ENCODE results near the gene IPO7. TPM values are rescaled to one million over a fixed set of nuclear protein-coding genes. Genes with fewer than 3 reads are reported as not detected.

The IPO7 gene
- total RNA-seq, 1 donor from 2014 or later, result 57.5 TPM

GRCh38 chr11:9470765-9471164 lies 86.3 kb downstream of the IPO7 start:
- no peak overlapping the region for H3K4me3 ChIP-seq (ENCODE audit: low read depth, low read length)
- DNase-seq (ENCODE audit: low read depth), result no peak
- TF ChIP-seq, protein P1, sequence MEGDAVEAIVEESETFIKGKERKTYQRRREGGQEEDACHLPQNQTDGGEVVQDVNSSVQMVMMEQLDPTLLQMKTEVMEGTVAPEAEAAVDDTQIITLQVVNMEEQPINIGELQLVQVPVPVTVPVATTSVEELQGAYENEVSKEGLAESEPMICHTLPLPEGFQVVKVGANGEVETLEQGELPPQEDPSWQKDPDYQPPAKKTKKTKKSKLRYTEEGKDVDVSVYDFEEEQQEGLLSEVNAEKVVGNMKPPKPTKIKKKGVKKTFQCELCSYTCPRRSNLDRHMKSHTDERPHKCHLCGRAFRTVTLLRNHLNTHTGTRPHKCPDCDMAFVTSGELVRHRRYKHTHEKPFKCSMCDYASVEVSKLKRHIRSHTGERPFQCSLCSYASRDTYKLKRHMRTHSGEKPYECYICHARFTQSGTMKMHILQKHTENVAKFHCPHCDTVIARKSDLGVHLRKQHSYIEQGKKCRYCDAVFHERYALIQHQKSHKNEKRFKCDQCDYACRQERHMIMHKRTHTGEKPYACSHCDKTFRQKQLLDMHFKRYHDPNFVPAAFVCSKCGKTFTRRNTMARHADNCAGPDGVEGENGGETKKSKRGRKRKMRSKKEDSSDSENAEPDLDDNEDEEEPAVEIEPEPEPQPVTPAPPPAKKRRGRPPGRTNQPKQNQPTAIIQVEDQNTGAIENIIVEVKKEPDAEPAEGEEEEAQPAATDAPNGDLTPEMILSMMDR (conservative IDR thresholded peaks at IDR 0.05; ENCODE audit: low read depth, low read length), result no peak

- TF ChIP-seq, protein P1 (conservative IDR thresholded peaks at IDR 0.05; ENCODE audit: low read depth, low read length), result no peak
- no peak for DNase-seq (ENCODE audit: low read depth)
- no peak overlapping the region for H3K4me3 ChIP-seq (ENCODE audit: low read depth, low read length)
Observed at GRCh38 chr11:9473408-9473807, 89.0 kb downstream of the IPO7 start.

GRCh38 chr11:9479899-9480298 lies 95.4 kb downstream of the IPO7 start:
- TF ChIP-seq, protein P1 (conservative IDR thresholded peaks at IDR 0.05; ENCODE audit: low read depth, low read length), result no peak
- no peak for DNase-seq (ENCODE audit: low read depth)
- no peak overlapping the region for H3K4me3 ChIP-seq (ENCODE audit: low read depth, low read length)

DNA sequence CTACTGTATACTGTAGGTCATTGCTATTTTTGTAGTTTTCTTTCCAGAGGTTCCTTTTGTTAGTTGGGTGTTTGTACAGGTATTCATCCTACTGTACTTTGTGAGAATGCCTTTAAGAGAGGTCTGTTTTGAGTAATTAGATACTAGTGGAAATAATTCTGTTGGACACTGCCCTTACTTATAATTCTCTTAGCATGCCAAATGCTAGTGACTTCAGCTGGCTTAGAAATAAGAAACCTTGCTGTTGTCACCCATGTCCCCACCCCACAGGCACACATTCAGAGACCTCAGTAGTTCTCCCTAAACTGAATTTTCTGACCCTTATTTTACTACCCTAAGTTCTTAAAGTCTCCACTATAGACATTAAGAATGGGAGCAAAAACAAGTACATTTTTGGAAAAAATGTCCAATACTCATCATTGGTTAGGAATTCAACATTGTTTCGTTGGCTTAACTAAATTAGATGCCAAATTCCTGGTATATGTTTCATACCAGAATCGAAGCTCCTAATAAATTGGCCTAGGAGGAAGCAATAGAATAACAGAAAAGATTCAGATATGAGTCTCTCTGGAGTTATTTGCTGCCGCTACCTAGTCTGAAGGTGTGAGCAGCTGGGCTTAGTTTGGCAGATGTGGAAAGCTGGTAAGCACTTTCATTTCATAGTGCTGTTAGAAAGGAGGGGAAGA lies 104.8 kb downstream of the IPO7 start:
- TF ChIP-seq, protein P1 (conservative IDR thresholded peaks at IDR 0.05; ENCODE audit: low read depth, low read length), result no peak
- DNase-seq (ENCODE audit: low read depth), result no peak
- H3K4me3 ChIP-seq (ENCODE audit: low read depth, low read length), result no peak overlapping the region

GRCh38 chr11:9490376-9490775 lies 105.9 kb downstream of the IPO7 start:
- DNase-seq (ENCODE audit: low read depth), result no peak
- no peak overlapping the region for H3K4me3 ChIP-seq (ENCODE audit: low read depth, low read length)
- TF ChIP-seq, protein P1 (conservative IDR thresholded peaks at IDR 0.05; ENCODE audit: low read depth, low read length), result no peak

- DNase-seq (ENCODE audit: low read depth), result no peak
- no peak overlapping the region for H3K4me3 ChIP-seq (ENCODE audit: low read depth, low read length)
- TF ChIP-seq, protein P1 (conservative IDR thresholded peaks at IDR 0.05; ENCODE audit: low read depth, low read length), result no peak
Observed at GRCh38 chr11:9493492-9493891, 109.0 kb downstream of the IPO7 start.

DNA sequence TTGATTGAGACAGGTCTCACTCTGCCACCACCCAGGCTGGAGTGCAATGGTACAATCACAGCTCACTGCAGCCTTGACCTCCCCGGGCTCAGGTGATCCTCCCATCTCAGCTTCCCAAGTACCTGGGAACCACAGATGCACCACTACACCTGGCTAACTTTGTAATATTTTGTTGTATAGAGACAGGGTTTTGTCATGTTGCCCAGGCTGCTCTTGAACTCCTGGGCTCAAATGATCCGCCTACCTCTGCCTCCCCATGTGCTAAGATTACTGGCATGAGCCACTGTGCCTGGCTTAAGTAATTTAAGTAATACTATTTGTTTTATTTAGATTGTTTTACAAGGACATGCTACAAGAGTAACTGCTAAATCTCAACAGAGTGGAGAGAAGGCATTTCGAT lies 109.9 kb downstream of the IPO7 start:
- DNase-seq (ENCODE audit: low read depth), result no peak
- H3K4me3 ChIP-seq (ENCODE audit: low read depth, low read length), result no peak overlapping the region
- TF ChIP-seq, protein P1 (conservative IDR thresholded peaks at IDR 0.05; ENCODE audit: low read depth, low read length), result no peak

Measured in epithelial cell of proximal tubule (primary cell).